ENCODE measurements around the gene GRAMD2B.

GRCh38 chr5:126402621-126403555, 20.3 kb upstream of the GRAMD2B start:
- TF ChIP-seq CTCF (IDR thresholded peaks at IDR 0.05) (no peak), EZH2 (IDR thresholded peaks at IDR 0.05) (no peak)
